Measurements from ENCODE around the gene ITPRIP.

Gene ITPRIP

GRCh38 chr10:104314591-104315485 is 23.4 kb downstream of the ITPRIP start:
- no peaks in the 10 kb centered on the region for H3K27me3 ChIP-seq (replicated peaks; ENCODE audit: control insufficient read depth, insufficient read depth, low read length)
- no peak overlapping the region for H3K4me3 ChIP-seq (ENCODE audit: low read length)
- H3K9ac ChIP-seq (ENCODE audit: low read length) = no peak overlapping the region
- H3K9me3 ChIP-seq (ENCODE audit: control insufficient read depth, low read length) = no peaks in the 10 kb centered on the region
- H3K36me3 ChIP-seq (ENCODE audit: control insufficient read depth, insufficient read depth, low read length, severe bottlenecking) = peaks cover 36% of the 10 kb centered on the region
- DNase-seq (ENCODE audit: low read depth) = no peak
- H3K4me1 ChIP-seq (ENCODE audit: control insufficient read depth, insufficient read depth, low read length) = peaks cover 53% of the 10 kb centered on the region

DNA sequence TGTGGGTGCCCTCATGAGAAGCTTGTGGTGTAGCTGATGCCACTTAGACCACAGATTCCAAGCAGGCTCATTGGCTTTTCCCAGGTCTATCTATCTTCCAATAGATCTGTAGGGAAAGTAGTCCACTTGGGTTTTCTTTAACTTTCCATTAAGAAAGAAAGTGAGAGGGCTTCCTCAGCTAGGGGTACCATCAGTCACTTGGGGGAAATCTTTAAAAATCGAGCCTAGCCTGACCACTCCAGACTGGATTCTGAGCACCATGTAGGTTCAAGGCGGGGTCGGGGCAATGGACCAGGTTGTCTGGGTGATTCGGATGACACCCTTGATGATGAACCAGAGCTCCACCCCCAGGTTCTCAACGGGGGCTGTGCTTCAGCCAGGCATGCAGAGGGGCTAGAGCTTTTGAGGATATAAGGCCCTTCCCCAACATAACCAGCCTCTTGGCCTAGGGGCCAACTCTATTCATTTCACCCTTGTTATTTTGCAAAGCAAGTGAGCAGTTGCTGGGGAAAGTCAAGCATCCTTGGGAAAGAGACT is 27.0 kb downstream of the ITPRIP start:
- DNase-seq (ENCODE audit: low read depth) = no peak
- Histone ChIP-seq H3K9ac (ENCODE audit: low read length) (no peak overlapping the region), H3K4me1 (ENCODE audit: control insufficient read depth, insufficient read depth, low read length) (peaks cover 41% of the 10 kb centered on the region), H3K27me3 (replicated peaks; ENCODE audit: control insufficient read depth, insufficient read depth, low read length) (no peaks in the 10 kb centered on the region), H3K36me3 (ENCODE audit: control insufficient read depth, insufficient read depth, low read length, severe bottlenecking) (peaks cover 36% of the 10 kb centered on the region), H3K4me3 (ENCODE audit: low read length) (no peak overlapping the region), H3K9me3 (ENCODE audit: control insufficient read depth, low read length) (no peaks in the 10 kb centered on the region)

DNA sequence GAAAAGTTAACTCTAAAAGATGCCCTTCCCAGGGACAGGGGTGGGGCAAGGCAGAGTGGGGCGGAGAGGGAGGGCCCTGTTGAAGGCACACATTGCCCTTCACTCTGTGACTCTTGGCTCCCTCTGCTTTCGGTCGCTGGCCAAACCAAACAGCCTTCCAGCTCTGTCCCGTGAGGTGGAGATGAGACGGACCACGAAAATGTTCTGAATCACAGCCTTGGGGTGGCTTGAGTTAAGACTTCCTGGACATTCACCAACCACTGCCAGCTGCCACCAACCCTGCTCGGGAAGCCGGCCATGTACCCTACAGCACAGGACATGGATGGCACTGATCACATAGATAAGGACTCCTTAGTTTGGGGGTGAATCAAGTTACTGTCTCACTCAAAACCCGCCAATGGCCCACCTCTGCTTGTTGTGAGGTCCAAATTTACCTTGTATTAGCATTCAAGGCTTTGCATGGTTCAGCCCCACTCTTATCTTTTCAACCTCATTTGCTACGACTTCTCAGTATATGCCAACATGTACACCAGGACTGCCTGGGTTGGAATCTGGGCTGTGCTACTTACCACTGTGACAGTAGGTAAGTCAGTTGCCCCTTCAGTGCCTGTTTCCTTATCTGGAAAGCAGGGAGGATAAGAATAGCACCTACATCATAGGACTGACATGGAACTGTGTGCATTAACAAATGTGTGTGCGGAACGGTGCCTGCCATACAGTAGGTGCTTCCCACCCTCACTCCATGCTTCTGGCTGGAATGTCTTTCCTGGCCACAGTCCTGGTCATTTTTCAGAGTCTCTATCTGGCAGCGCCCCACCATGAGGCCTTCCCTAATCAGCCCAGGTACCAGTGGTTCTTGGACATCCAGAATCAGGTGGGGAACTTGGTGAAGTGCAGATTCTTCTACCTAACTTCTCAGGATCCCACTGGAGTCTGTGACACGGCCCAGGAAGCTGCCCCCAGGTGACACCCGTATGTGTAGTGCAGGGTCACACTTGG is 28.0 kb downstream of the ITPRIP start:
- Histone ChIP-seq H3K4me1 (ENCODE audit: control insufficient read depth, insufficient read depth, low read length) (peaks cover 45% of the 10 kb centered on the region), H3K9me3 (ENCODE audit: control insufficient read depth, low read length) (no peaks in the 10 kb centered on the region), H3K36me3 (ENCODE audit: control insufficient read depth, insufficient read depth, low read length, severe bottlenecking) (peaks cover 31% of the 10 kb centered on the region), H3K9ac (ENCODE audit: low read length) (no peak overlapping the region), H3K27me3 (replicated peaks; ENCODE audit: control insufficient read depth, insufficient read depth, low read length) (no peaks in the 10 kb centered on the region), H3K4me3 (ENCODE audit: low read length) (no peak overlapping the region)
- peak; percentile 88 for DNase-seq (ENCODE audit: low read depth)

- Histone ChIP-seq H3K4me3 (ENCODE audit: low read length) (no peak overlapping the region), H3K36me3 (ENCODE audit: control insufficient read depth, insufficient read depth, low read length, severe bottlenecking) (peaks cover 13% of the 10 kb centered on the region), H3K27me3 (replicated peaks; ENCODE audit: control insufficient read depth, insufficient read depth, low read length) (no peaks in the 10 kb centered on the region), H3K9ac (ENCODE audit: low read length) (no peak overlapping the region), H3K9me3 (ENCODE audit: control insufficient read depth, low read length) (no peaks in the 10 kb centered on the region), H3K4me1 (ENCODE audit: control insufficient read depth, insufficient read depth, low read length) (peaks cover 45% of the 10 kb centered on the region)
- DNase-seq (ENCODE audit: low read depth) = no peak
Observed at GRCh38 chr10:104308439-104308903, 29.8 kb downstream of the ITPRIP start.

GRCh38 chr10:104307576-104308438 is 30.5 kb downstream of the ITPRIP start:
- no peaks in the 10 kb centered on the region for H3K27me3 ChIP-seq (replicated peaks; ENCODE audit: control insufficient read depth, insufficient read depth, low read length)
- H3K4me3 ChIP-seq (ENCODE audit: low read length) = no peak overlapping the region
- peaks cover 45% of the 10 kb centered on the region for H3K4me1 ChIP-seq (ENCODE audit: control insufficient read depth, insufficient read depth, low read length)
- H3K9me3 ChIP-seq (ENCODE audit: control insufficient read depth, low read length) = no peaks in the 10 kb centered on the region
- peaks cover 7% of the 10 kb centered on the region for H3K36me3 ChIP-seq (ENCODE audit: control insufficient read depth, insufficient read depth, low read length, severe bottlenecking)
- no peak overlapping the region for H3K9ac ChIP-seq (ENCODE audit: low read length)
- DNase-seq (ENCODE audit: low read depth) = no peak

DNA sequence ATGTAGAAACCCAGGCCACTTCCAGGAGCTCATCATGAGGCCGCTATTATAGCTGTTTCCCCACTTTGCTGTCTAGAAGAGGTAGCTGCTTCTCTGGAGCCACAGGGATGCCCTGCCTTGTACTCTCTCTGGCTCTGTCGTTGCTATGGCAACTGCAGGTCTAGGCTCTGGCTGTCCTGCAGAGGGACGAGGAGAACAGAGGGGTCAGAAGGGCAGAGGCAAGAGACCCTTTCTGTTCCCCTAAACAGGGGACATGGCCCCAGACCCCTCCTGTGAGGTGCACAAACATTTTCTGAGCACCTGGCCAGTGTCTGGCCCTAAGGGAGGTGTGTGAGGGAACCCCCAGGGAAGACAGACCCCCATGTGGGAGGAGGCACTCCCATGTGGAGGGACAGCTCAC is 31.4 kb downstream of the ITPRIP start:
- no peak overlapping the region for H3K4me3 ChIP-seq (ENCODE audit: low read length)
- no peaks in the 10 kb centered on the region for H3K9me3 ChIP-seq (ENCODE audit: control insufficient read depth, low read length)
- no peak overlapping the region for H3K9ac ChIP-seq (ENCODE audit: low read length)
- no peak for DNase-seq (ENCODE audit: low read depth)
- no peaks in the 10 kb centered on the region for H3K36me3 ChIP-seq (ENCODE audit: control insufficient read depth, insufficient read depth, low read length, severe bottlenecking)
- H3K27me3 ChIP-seq (replicated peaks; ENCODE audit: control insufficient read depth, insufficient read depth, low read length) = no peaks in the 10 kb centered on the region
- H3K4me1 ChIP-seq (ENCODE audit: control insufficient read depth, insufficient read depth, low read length) = peaks cover 42% of the 10 kb centered on the region

- Histone ChIP-seq H3K27me3 (replicated peaks; ENCODE audit: control insufficient read depth, insufficient read depth, low read length) (no peaks in the 10 kb centered on the region), H3K36me3 (ENCODE audit: control insufficient read depth, insufficient read depth, low read length, severe bottlenecking) (no peaks in the 10 kb centered on the region)
Observed at GRCh38 chr10:104304927-104305326, 33.3 kb downstream of the ITPRIP start.

DNA sequence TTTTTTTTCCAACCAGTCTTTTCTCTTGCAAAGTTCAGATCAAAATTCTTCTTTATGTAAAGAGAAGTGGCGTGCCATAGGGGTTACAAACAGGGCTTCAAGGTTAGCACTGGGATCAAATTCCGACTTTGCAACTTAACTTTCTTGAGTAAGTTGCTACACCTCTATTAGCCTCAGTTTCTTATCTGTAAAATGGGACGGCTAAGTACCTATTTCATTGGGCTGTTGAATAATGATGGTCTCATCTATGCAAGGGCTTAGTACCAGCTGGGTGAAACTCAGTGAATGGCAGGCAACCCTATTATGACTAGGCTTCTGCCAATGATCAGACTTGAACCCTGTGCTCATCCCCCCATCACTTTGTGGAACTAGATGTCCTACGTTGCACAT is 33.9 kb downstream of the ITPRIP start:
- H3K4me1 ChIP-seq (ENCODE audit: control insufficient read depth, insufficient read depth, low read length) = peaks cover 36% of the 10 kb centered on the region
- H3K4me3 ChIP-seq (ENCODE audit: low read length) = no peak overlapping the region
- no peak overlapping the region for H3K9ac ChIP-seq (ENCODE audit: low read length)
- H3K36me3 ChIP-seq (ENCODE audit: control insufficient read depth, insufficient read depth, low read length, severe bottlenecking) = no peaks in the 10 kb centered on the region
- no peak for DNase-seq (ENCODE audit: low read depth)
- no peaks in the 10 kb centered on the region for H3K9me3 ChIP-seq (ENCODE audit: control insufficient read depth, low read length)
- H3K27me3 ChIP-seq (replicated peaks; ENCODE audit: control insufficient read depth, insufficient read depth, low read length) = no peaks in the 10 kb centered on the region

More at GRCh38 chr10:104304927-104305326, 33.3 kb downstream of the ITPRIP start:
- H3K9me3 ChIP-seq (ENCODE audit: control insufficient read depth, low read length) = no peaks in the 10 kb centered on the region
- H3K4me3 ChIP-seq (ENCODE audit: low read length) = no peak overlapping the region
- no peak for DNase-seq (ENCODE audit: low read depth)
- H3K4me1 ChIP-seq (ENCODE audit: control insufficient read depth, insufficient read depth, low read length) = peaks cover 38% of the 10 kb centered on the region
- H3K9ac ChIP-seq (ENCODE audit: low read length) = no peak overlapping the region

DNA sequence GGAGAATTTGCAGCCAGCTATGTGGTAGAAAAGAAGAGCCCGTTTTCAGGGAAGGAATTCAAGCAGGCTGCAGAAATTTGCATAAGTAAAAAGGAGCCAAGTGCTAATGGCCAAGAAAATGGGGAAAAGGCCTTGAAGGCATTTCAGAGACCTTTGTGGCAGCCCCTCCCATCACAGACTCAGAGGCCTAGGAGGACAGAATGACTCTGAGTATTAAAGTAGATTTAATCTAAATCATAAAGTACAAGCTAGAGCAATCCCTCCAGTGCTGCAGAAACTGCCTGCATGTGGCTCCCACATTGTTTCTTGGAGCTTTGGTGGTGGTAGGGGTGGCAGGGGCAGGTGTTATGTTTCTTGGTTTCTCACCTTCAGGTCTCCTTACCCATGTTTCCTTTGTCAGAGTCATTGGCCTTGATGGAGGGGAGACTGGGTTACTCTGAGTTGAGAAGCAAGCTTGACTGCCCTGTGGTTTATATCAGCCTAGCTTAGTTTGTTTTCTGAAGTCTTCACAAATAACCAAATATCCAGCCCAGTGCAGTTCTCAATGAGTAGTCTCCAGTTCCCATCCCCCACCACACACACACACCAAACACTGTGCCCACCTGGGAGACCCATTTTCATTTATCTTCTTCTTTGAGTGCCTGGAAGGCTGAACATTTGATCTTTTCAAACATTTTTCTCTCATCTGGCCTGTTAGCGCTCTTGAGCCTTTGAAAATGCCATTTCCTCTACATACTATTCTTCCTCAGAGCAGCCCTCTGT is 34.5 kb downstream of the ITPRIP start:
- no peak overlapping the region for H3K4me3 ChIP-seq (ENCODE audit: low read length)

More for the DNA sequence above, 34.5 kb downstream of the ITPRIP start:
- H3K9me3 ChIP-seq (ENCODE audit: control insufficient read depth, low read length) = no peaks in the 10 kb centered on the region
- no peaks in the 10 kb centered on the region for H3K27me3 ChIP-seq (replicated peaks; ENCODE audit: control insufficient read depth, insufficient read depth, low read length)
- no peaks in the 10 kb centered on the region for H3K36me3 ChIP-seq (ENCODE audit: control insufficient read depth, insufficient read depth, low read length, severe bottlenecking)
- H3K9ac ChIP-seq (ENCODE audit: low read length) = no peak overlapping the region
- H3K4me1 ChIP-seq (ENCODE audit: control insufficient read depth, insufficient read depth, low read length) = peaks cover 35% of the 10 kb centered on the region
- no peak for DNase-seq (ENCODE audit: low read depth)
